Measurements from ENCODE around the gene ZGPAT. TPM values are rescaled to one million over a fixed set of nuclear protein-coding genes. Genes with fewer than 3 reads are reported as not detected.

ZGPAT gene
- total and polyA plus RNA-seq, 2 of the 4 experiments (the other 2 are of a cell fraction): 13.4 to 20.2 TPM

DNA sequence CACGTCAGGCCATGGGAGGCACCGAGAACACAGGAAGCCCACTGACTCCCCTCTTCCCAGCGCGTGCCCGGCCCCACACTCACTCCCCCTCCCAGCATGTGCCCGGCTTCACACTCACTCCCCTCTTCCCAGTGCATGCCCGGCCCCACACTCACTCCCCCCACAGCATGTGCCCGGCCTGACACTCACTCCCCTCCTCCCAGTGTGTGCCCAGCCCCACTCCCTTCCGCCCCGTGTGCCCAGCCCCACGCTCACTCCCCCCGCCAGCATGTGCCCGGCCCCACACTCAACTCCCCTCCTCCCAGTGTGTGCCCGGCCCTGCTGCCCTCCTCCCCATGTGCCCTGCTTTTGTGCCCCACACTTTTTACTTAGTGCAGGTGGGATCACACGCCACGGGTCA, 40.0 kb upstream of the ZGPAT start:
- Histone ChIP-seq H2BK120ac (ENCODE audit: low read depth, low read length) (no peak overlapping the region), H3K4me1 (ENCODE audit: control insufficient read depth, insufficient read depth, low read length) (no peaks in the 10 kb centered on the region; the same call in 1 of the 2 replicates), H2AFZ (replicated peaks; ENCODE audit: low read length, poor library complexity) (no peak overlapping the region), H3K56ac (ENCODE audit: extremely low read depth, insufficient read depth, low read length) (no peak overlapping the region), H3K4me2 (ENCODE audit: low read depth, low read length) (no peak overlapping the region), H3K9me1 (ENCODE audit: insufficient read depth, low read length) (no peaks in the 10 kb centered on the region), H3K4me3 (ENCODE audit: insufficient read depth, low read depth, low read length) (no peak overlapping the region), H2BK5ac (ENCODE audit: low read depth, low read length, poor library complexity, severe bottlenecking) (no peak overlapping the region), H3K14ac (replicated peaks; ENCODE audit: low read depth, low read length) (no peak overlapping the region), H2BK20ac (ENCODE audit: low read depth, low read length) (no peak overlapping the region), H4K20me1 (ENCODE audit: insufficient read depth, low read length) (no peaks in the 10 kb centered on the region), H2BK15ac (ENCODE audit: low read depth, low read length) (no peak overlapping the region), H3K27ac (ENCODE audit: insufficient read depth, low read length) (no peak overlapping the region), H3K79me1 (ENCODE audit: low read depth in 1 of 2, low read length in 2 of 2) (peaks cover 3 to 24% of the 10 kb centered on the region in 2 experiments; a peak in 3 of 4 replicates), H3K9ac (ENCODE audit: low read depth, low read length) (no peak overlapping the region), H4K8ac (ENCODE audit: low read depth in 2 of 2, low read length in 2 of 2) (no peak overlapping the region), H3K9me3 (ENCODE audit: control insufficient read depth, insufficient read depth, low read length) (no peaks in the 10 kb centered on the region), H2AK9ac (replicated peaks; ENCODE audit: low read depth, low read length, poor library complexity) (no peak overlapping the region), H4K5ac (ENCODE audit: low read depth, low read length) (no peak overlapping the region), H3K23ac (ENCODE audit: low read depth, low read length) (no peak overlapping the region), H2AK5ac (ENCODE audit: low read depth, low read length) (no peak overlapping the region), H3K36me3 (ENCODE audit: control insufficient read depth, insufficient read depth, low read length) (peaks cover 50% of the 10 kb centered on the region), H3K18ac (ENCODE audit: low read depth, low read length) (no peak overlapping the region), H4K91ac (ENCODE audit: insufficient read depth, low read depth, low read length) (no peak overlapping the region), H3K27me3 (ENCODE audit: control insufficient read depth, insufficient read depth, low read length) (no peaks in the 10 kb centered on the region), H3K4ac (ENCODE audit: low read depth, low read length) (no peak overlapping the region)
- WGBS, 2 experiments (ENCODE audit: extremely low coverage in 2 of 2, insufficient read length in 1 of 2): 91% methylated on average over 8 of the region's 16 CpGs; no CpG with 5 or more reads in 1 of the 2 experiments
- no peak for DNase-seq
- ATAC-seq (ENCODE audit: low read depth): no peak
- ChIA-PET CTCF (no interaction called here), POLR2A (ENCODE audit: unreplicated experiment) (no interaction called here)
- dilution Hi-C loops (cut with HindIII; ENCODE audit: low sequenced_read_pairs, unreplicated experiment): no loop called here
- TF ChIP-seq CHD1 (IDR thresholded peaks at IDR 0.05; ENCODE audit: low read depth, low read length) (no peak), BHLHE40 (IDR thresholded peaks at IDR 0.05; ENCODE audit: low read depth, low read length) (no peak), MAFK (IDR thresholded peaks at IDR 0.05; ENCODE audit: low read depth, low read length) (no peak)
- intact Hi-C loops (cut with micrococcal nuclease): no loop called here
- no TSS peak for BruUV-seq (replicated peaks)
- in situ Hi-C loops (cut with MboI; ENCODE audit: low sequenced_read_pairs): no loop called here

All from IMR-90 (cell line).